SK-N-SH (cell line): ENCODE results near the gene CACNA1F. TPM values are rescaled to one million over a fixed set of nuclear protein-coding genes. Genes with fewer than 3 reads are reported as not detected.
A peak's percentile ranks its signal among the peaks of the same experiment; 100 is the strongest.

ENCODE experiments used
- CTCF ChIA-PET: fragments of 300-600, 350-600 bp; formaldehyde crosslinking; extraction: SDS; loops from one replicate; lab custom pipeline; 2021; lab: Yijun Ruan, JAX
- POLR2A ChIA-PET: fragments of 350-600 bp; sonication (Branson Sonifier 250); formaldehyde crosslinking; extraction: SDS; loops from one replicate; lab custom pipeline; 2020; ENCODE audit warnings: antibody characterized with exemption, inconsistent platforms; lab: Yijun Ruan, JAX
- DNase-seq: peaks from one replicate; pipeline ENCODE4 v3.0.0; 2012
- H2AFZ ChIP-seq: fragments of 200-600 bp; sonication (generic); 2 replicates; pipeline ENCODE4 v1.8.1; 2016; ENCODE audit warnings: antibody characterized with exemption, mild to moderate bottlenecking, low read depth
- H3F3A ChIP-seq: fragments of 200-600 bp; sonication (generic); replicated peaks from 2 replicates; pipeline ENCODE3; 2016; ENCODE audit warnings: antibody characterized with exemption, mild to moderate bottlenecking; ENCODE audit not compliant: insufficient read depth
- H3K27ac ChIP-seq, 2 experiments: fragments of 200-500 bp in 1 of 2; fragments of 200-600 bp in 1 of 2; sonication (Bioruptor generic) in 1 of 2; sonication (generic), shearing (Covaris generic) in 1 of 2; 2 replicates each; pipeline versions ENCODE4 v1.5.1 to v1.6.1; 2014 to 2016; ENCODE audit warnings: low read depth in 2 of 2, inconsistent platforms in 1 of 2, low read length in 1 of 2, mild to moderate bottlenecking in 1 of 2, mixed read lengths in 1 of 2
- H3K27me3 ChIP-seq: fragments of 200-600 bp; sonication (generic), shearing (Covaris generic); 2 replicates; pipeline ENCODE4 v1.6.1; 2016; ENCODE audit warnings: mixed run types; ENCODE audit not compliant: insufficient read depth
- H3K36me3 ChIP-seq, 2 experiments: fragments of 200-500 bp in 1 of 2; fragments of 200-600 bp in 1 of 2; sonication (Bioruptor generic) in 1 of 2; sonication (generic) in 1 of 2; replicated peaks in 1 of 2; 2 replicates each; pipeline versions ENCODE3 to v1.5.1; 2014 to 2016; ENCODE audit warnings: low read length in 1 of 2, mild to moderate bottlenecking in 1 of 2; ENCODE audit not compliant: insufficient read depth in 2 of 2, control insufficient read depth in 1 of 2
- H3K4me1 ChIP-seq, 2 experiments: fragments of 200-500 bp in 1 of 2; fragments of 200-600 bp in 1 of 2; sonication (Bioruptor generic) in 1 of 2; sonication (generic), shearing (Covaris generic) in 1 of 2; 2 replicates each; pipeline versions ENCODE4 v1.5.1 to v1.6.1; 2014 to 2016; ENCODE audit warnings: low read depth in 1 of 2, low read length in 1 of 2, mixed run types in 1 of 2; ENCODE audit not compliant: insufficient read depth in 2 of 2, control insufficient read depth in 1 of 2
- H3K4me2 ChIP-seq: fragments of 200-600 bp; sonication (generic), shearing (Covaris generic); 2 replicates; pipeline ENCODE4 v1.6.1; 2017; ENCODE audit warnings: mixed run types
- H3K4me3 ChIP-seq, 2 experiments: fragments of 200-500 bp in 1 of 2; fragments of 200-600 bp in 1 of 2; sonication (Bioruptor generic) in 1 of 2; sonication (generic), shearing (Covaris generic) in 1 of 2; 2 replicates each; pipeline versions ENCODE4 v1.5.1 to v1.8.1; 2014 to 2016; ENCODE audit warnings: low read depth in 2 of 2, inconsistent platforms in 1 of 2, low read length in 1 of 2, mild to moderate bottlenecking in 1 of 2, mixed read lengths in 1 of 2, moderate library complexity in 1 of 2
- H3K79me2 ChIP-seq: fragments of 200-600 bp; sonication (generic); 2 replicates; pipeline ENCODE4 v1.8.1; 2017; ENCODE audit warnings: mild to moderate bottlenecking; ENCODE audit not compliant: insufficient read depth
- H3K9ac ChIP-seq: fragments of 200-600 bp; sonication (generic); 2 replicates; pipeline ENCODE4 v1.6.1; 2017; ENCODE audit warnings: mixed run types
- H3K9me2 ChIP-seq: fragments of 200-600 bp; sonication (generic); 2 replicates; pipeline ENCODE4 v1.6.1; 2017; ENCODE audit warnings: mixed run types
- H3K9me3 ChIP-seq: fragments of 200-600 bp; sonication (generic); 2 replicates; pipeline ENCODE4 v1.6.1; 2017; ENCODE audit warnings: mixed run types, mild to moderate bottlenecking, moderate library complexity
- H4K20me1 ChIP-seq: fragments of 200-600 bp; sonication (generic); 2 replicates; pipeline ENCODE4 v1.6.1; 2017; ENCODE audit warnings: mild to moderate bottlenecking, mixed run types; ENCODE audit not compliant: insufficient read depth
- ELF1 ChIP-seq: IDR thresholded peaks from 2 replicates; pipeline ENCODE4 v1.4.0; 2012
- EP300 ChIP-seq, 2 experiments: IDR thresholded peaks; 2 replicates each; pipeline versions ENCODE4 v1.4.0 to v1.6.1; 2012; ENCODE audit warnings: borderline replicate concordance in 1 of 2, low read depth in 1 of 2, low read length in 1 of 2
- FOSL2 ChIP-seq: IDR thresholded peaks from 2 replicates; pipeline ENCODE4 v1.4.0; 2012; ENCODE audit warnings: low read depth, mild to moderate bottlenecking, moderate library complexity, borderline replicate concordance
- FOXM1 ChIP-seq: IDR thresholded peaks from 2 replicates; pipeline ENCODE4 v1.4.0; 2012; ENCODE audit warnings: low read depth, mild to moderate bottlenecking
- GABPA ChIP-seq: IDR thresholded peaks from 2 replicates; pipeline ENCODE4 v1.4.0; 2012; ENCODE audit warnings: low read depth, mild to moderate bottlenecking
- GATA2 ChIP-seq: sonication (generic); formaldehyde crosslinking; IDR thresholded peaks from 2 replicates; pipeline ENCODE4 v1.5.0; 2020; ENCODE audit warnings: mild to moderate bottlenecking, missing genetic modification reagents
- JUND ChIP-seq: IDR thresholded peaks from 2 replicates; pipeline ENCODE4 v1.4.0; 2012
- MXI1 ChIP-seq: IDR thresholded peaks from 2 replicates; pipeline ENCODE4 v1.6.1; 2012; ENCODE audit warnings: mild to moderate bottlenecking, low read depth, low read length, improper control_type of control experiment
- NFIC ChIP-seq: IDR thresholded peaks from 2 replicates; pipeline ENCODE4 v1.4.0; 2012; ENCODE audit warnings: borderline replicate concordance
- NRF1 ChIP-seq: IDR thresholded peaks from 2 replicates; pipeline ENCODE4 v1.6.1; 2012; ENCODE audit warnings: low read depth, mild to moderate bottlenecking, low read length
- RAD21 ChIP-seq: IDR thresholded peaks from 2 replicates; pipeline ENCODE4 v1.6.1; 2012; ENCODE audit warnings: mild to moderate bottlenecking, low read length
- RFX5 ChIP-seq: IDR thresholded peaks from 2 replicates; pipeline ENCODE4 v1.6.1; 2012; ENCODE audit warnings: mild to moderate bottlenecking, improper control_type of control experiment, low read length
- TAF1 ChIP-seq: IDR thresholded peaks from 2 replicates; pipeline ENCODE4 v1.6.1; 2012; ENCODE audit warnings: low read depth, mild to moderate bottlenecking, low read length, moderate library complexity, borderline replicate concordance
- TCF12 ChIP-seq: IDR thresholded peaks from 2 replicates; pipeline ENCODE4 v1.4.0; 2012
- TEAD4 ChIP-seq: IDR thresholded peaks from 2 replicates; pipeline ENCODE4 v1.4.0; 2012; ENCODE audit warnings: mild to moderate bottlenecking, borderline replicate concordance; ENCODE audit not compliant: insufficient read depth
- YY1 ChIP-seq: IDR thresholded peaks from 2 replicates; pipeline ENCODE4 v1.4.0; 2012; ENCODE audit warnings: low read depth, mild to moderate bottlenecking
- WGBS: methylation state at CpG from one replicate; pipeline ENCODE4 v1.1.6; 2017; ENCODE audit warnings: low lambda C conversion rate; 5-methylcytosine and 5-hydroxymethylcytosine counted together
- polyA plus RNA-seq, 3 experiments: library from polyadenylated mRNA; depleted of rRNA; stranded (reverse); fragments of >200 nt; gene quantifications; 2 replicates each; pipeline ENCODE4 v1.2.3, GENCODE V29; 2012
- TF ChIP-seq, protein P1 (sequence below): fragments of 150-350 bp; IDR thresholded peaks from 2 replicates; pipeline ENCODE4 v1.6.1; 2017; ENCODE audit warnings: antibody characterized with exemption, low read length, low read depth, borderline replicate concordance
- TF ChIP-seq, protein P2 (sequence below): IDR thresholded peaks from 2 replicates; pipeline ENCODE4 v1.4.0; 2012; ENCODE audit warnings: low read depth, borderline replicate concordance
- TF ChIP-seq, protein P3 (sequence below): IDR thresholded peaks from 2 replicates; pipeline ENCODE4 v1.4.0; 2012; ENCODE audit warnings: low read depth
- TF ChIP-seq, protein P4 (sequence below): IDR thresholded peaks from 2 replicates; pipeline ENCODE4; 2012

Gene CACNA1F
- polyA plus RNA-seq, 1 of the 3 experiments (the other 2 are of a cell fraction), result not detected

DNA sequence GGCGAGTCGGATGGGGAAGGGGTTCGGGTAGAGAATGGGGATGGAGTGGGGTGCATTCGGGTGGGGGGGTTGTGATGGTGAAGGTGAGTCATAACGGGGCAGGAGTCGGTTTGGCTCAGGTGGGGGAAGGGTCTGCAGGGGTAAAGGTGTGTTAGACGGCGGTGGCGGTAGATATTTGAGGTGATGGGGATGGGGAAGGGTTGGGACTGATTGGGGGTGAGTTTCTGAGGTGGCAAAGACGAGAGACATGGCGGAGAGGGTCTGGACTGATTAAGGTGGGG lies 33.9 kb downstream of the CACNA1F start:
- H3F3A ChIP-seq, result no peaks in the 10 kb centered on the region

DNA sequence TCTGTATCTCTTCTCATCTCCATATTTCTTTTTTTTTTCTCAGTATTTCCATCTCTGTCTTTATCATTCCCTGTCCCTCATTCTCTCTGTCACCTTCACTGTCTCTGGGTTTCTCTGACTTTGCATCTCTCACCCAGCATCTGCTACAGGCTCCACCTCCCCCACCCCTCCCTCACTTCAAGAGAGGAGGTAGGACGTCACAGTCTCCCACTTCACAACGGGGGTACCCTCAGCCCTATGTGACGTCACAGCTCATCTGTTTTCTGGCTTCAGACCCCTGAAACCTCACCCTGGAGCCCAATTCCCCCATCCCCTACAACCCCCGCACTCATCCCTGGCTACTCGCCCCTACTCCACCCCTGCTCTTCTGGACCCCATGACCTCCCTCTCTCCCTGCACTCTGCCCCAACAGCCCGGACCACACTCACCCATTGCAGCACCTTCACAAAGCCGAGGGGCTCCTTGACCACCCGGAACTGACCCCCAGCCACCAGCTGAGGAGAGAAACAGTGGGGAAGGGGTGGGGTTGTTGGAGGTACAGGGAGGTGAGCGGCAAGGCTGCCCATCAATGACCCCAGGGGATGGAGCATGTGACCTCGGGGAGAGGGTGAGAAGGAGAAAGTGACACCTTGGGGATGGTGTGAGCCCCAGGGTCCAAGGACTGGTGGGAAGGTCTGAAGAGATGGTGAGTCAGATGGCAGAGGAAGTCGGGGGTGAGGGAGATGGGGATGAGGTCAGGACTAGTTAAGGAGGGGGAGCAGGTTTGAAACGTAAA lies 34.4 kb downstream of the CACNA1F start:
- H3K79me2 ChIP-seq, result no peaks in the 10 kb centered on the region
- no peaks in the 10 kb centered on the region for H3K36me3 ChIP-seq
- H3K27me3 ChIP-seq, result peaks cover 10% of the 10 kb centered on the region; the same call in 1 of the 2 replicates
- no peaks in the 10 kb centered on the region for H3F3A ChIP-seq
- no peak for DNase-seq
- H3K9me3 ChIP-seq, result no peaks in the 10 kb centered on the region
- H4K20me1 ChIP-seq, result no peaks in the 10 kb centered on the region
- no peak overlapping the region for H3K4me2 ChIP-seq
- peak overlapping the region in 1 of 2 experiments; percentile 42; a peak in 1 of 4 replicates for H3K4me3 ChIP-seq
- H3K4me1 ChIP-seq, result no peaks in the 10 kb centered on the region; a peak in 1 of 4 replicates
- H3K9ac ChIP-seq, result no peak overlapping the region
- H2AFZ ChIP-seq, result no peak overlapping the region
- H3K27ac ChIP-seq, result no peak overlapping the region
- 10% methylated on average over 12 of the region's 12 CpGs for WGBS
- ChIA-PET CTCF (no interaction called here), POLR2A (no interaction called here)
- TF ChIP-seq, protein P1, sequence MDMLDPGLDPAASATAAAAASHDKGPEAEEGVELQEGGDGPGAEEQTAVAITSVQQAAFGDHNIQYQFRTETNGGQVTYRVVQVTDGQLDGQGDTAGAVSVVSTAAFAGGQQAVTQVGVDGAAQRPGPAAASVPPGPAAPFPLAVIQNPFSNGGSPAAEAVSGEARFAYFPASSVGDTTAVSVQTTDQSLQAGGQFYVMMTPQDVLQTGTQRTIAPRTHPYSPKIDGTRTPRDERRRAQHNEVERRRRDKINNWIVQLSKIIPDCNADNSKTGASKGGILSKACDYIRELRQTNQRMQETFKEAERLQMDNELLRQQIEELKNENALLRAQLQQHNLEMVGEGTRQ, result no peak
- TF ChIP-seq YY1 (no peak), TAF1 (no peak), MXI1 (no peak), RAD21 (no peak), ELF1 (no peak), TEAD4 (no peak), RFX5 (no peak), GATA2 (CRISPR knock-in tag) (no peak)
- TF ChIP-seq, protein P2, sequence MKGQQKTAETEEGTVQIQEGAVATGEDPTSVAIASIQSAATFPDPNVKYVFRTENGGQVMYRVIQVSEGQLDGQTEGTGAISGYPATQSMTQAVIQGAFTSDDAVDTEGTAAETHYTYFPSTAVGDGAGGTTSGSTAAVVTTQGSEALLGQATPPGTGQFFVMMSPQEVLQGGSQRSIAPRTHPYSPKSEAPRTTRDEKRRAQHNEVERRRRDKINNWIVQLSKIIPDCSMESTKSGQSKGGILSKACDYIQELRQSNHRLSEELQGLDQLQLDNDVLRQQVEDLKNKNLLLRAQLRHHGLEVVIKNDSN, result no peak
- H3K9me2 ChIP-seq, result no peaks in the 10 kb centered on the region

More for the DNA sequence above, 33.9 kb downstream of the CACNA1F start:
- no peaks in the 10 kb centered on the region for H3K79me2 ChIP-seq
- POLR2A ChIA-PET, result no interaction called here
- H3K27ac ChIP-seq, result no peak overlapping the region
- H3K4me1 ChIP-seq, result no peaks in the 10 kb centered on the region; a peak in 1 of 4 replicates
- H3K36me3 ChIP-seq, result no peaks in the 10 kb centered on the region
- no peak overlapping the region for H3K4me2 ChIP-seq
- no peaks in the 10 kb centered on the region for H4K20me1 ChIP-seq
- WGBS, result 4% methylated on average over 11 of the region's 11 CpGs
- TF ChIP-seq NFIC, result no peak
- TF ChIP-seq, protein P3, sequence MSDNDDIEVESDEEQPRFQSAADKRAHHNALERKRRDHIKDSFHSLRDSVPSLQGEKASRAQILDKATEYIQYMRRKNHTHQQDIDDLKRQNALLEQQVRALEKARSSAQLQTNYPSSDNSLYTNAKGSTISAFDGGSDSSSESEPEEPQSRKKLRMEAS, result no peak
- TF ChIP-seq JUND, result no peak
- no peak for TF ChIP-seq EP300 (IDR thresholded peaks at IDR 0.05; ENCODE audit: borderline replicate concordance in 1 of 2, low read depth in 1 of 2, low read length in 1 of 2)
- no peak for TF ChIP-seq ELF1
- TF ChIP-seq RFX5, result no peak
- TF ChIP-seq, protein P2, result no peak
- no peak for TF ChIP-seq TCF12
- TF ChIP-seq, protein P4, sequence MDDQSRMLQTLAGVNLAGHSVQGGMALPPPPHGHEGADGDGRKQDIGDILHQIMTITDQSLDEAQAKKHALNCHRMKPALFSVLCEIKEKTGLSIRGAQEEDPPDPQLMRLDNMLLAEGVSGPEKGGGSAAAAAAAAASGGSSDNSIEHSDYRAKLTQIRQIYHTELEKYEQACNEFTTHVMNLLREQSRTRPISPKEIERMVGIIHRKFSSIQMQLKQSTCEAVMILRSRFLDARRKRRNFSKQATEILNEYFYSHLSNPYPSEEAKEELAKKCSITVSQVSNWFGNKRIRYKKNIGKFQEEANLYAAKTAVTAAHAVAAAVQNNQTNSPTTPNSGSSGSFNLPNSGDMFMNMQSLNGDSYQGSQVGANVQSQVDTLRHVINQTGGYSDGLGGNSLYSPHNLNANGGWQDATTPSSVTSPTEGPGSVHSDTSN, result no peak
- TF ChIP-seq GATA2 (CRISPR knock-in tag), result no peak
- TF ChIP-seq FOSL2, result no peak
- TF ChIP-seq FOXM1, result no peak
- TF ChIP-seq NRF1, result no peak
- TF ChIP-seq GABPA, result no peak
- H3K9me2 ChIP-seq, result no peaks in the 10 kb centered on the region
- H3K4me3 ChIP-seq, result peak overlapping the region in 1 of 2 experiments; percentile 42; a peak in 2 of 4 replicates
- H3K9me3 ChIP-seq, result no peaks in the 10 kb centered on the region
- no peak for DNase-seq
- H3K9ac ChIP-seq, result no peak overlapping the region
- CTCF ChIA-PET, result no interaction called here
- H3K27me3 ChIP-seq, result peaks cover 16% of the 10 kb centered on the region; the same call in 1 of the 2 replicates
- no peak overlapping the region for H2AFZ ChIP-seq
